M059J (cell line): ENCODE measurements around the gene ZNF195. TPM values are rescaled to one million over a fixed set of nuclear protein-coding genes. Genes with fewer than 3 reads are reported as not detected.
"Not testable (repeated sequence)": the region's sequence is repeated elsewhere in the genome, so short reads cannot be mapped to it uniquely, and the experiment has no call there.

Experiments
- DNase-seq: peaks from one replicate; pipeline ENCODE4 v3.0.0-alpha.2; 2012; ENCODE audit warnings: low read depth
- total RNA-seq: library from RNA; depleted of rRNA; stranded (reverse); fragments of >200 nt; shearing (Covaris generic); gene quantifications from 2 replicates; pipeline ENCODE4 v1.2.3, GENCODE V29; 2014; rRNA removed

ZNF195 gene
- total RNA-seq, 1 experiment from 2014 or later: 16.5 TPM

GRCh38 chr11:3347127-3347526 is 31.8 kb downstream of the ZNF195 start:
- no peak for DNase-seq

GRCh38 chr11:3346587-3346986 is 32.4 kb downstream of the ZNF195 start:
- DNase-seq: no peak

- DNase-seq: no peak
These were observed 33.2 kb downstream of the ZNF195 start for GRCh38 chr11:3345736-3346135.

GRCh38 chr11:3344327-3345174 is 34.4 kb downstream of the ZNF195 start:
- no peak for DNase-seq

- DNase-seq: no peak
These were observed 36.2 kb downstream of the ZNF195 start for GRCh38 chr11:3342709-3343108.

GRCh38 chr11:3341298-3341697 is 37.6 kb downstream of the ZNF195 start:
- DNase-seq: peak; percentile 20

GRCh38 chr11:3340025-3340424 is 38.9 kb downstream of the ZNF195 start:
- peak; percentile 80 for DNase-seq

- no peak for DNase-seq
These were observed 39.7 kb downstream of the ZNF195 start for GRCh38 chr11:3339340-3339624.

- DNase-seq: no peak
These were observed 40.2 kb downstream of the ZNF195 start for GRCh38 chr11:3338569-3339339.

GRCh38 chr11:3336420-3336819 is 42.5 kb downstream of the ZNF195 start:
- DNase-seq: not testable (repeated sequence)

GRCh38 chr11:3333157-3333556 is 45.8 kb downstream of the ZNF195 start:
- not testable (repeated sequence) for DNase-seq

GRCh38 chr11:3331078-3331477 is 47.9 kb downstream of the ZNF195 start:
- DNase-seq: not testable (repeated sequence)

- not testable (repeated sequence) for DNase-seq
These were observed 48.9 kb downstream of the ZNF195 start for GRCh38 chr11:3330064-3330463.

GRCh38 chr11:3328503-3328902 is 50.4 kb downstream of the ZNF195 start:
- DNase-seq: not testable (repeated sequence)

- not testable (repeated sequence) for DNase-seq
These were observed 52.5 kb downstream of the ZNF195 start for GRCh38 chr11:3326450-3326849.

GRCh38 chr11:3324724-3325123 is 54.2 kb downstream of the ZNF195 start:
- not testable (repeated sequence) for DNase-seq

Other genes starting within 250 kb of the ZNF195 start
- 3.6 and 5.0 TPM in 2 replicates for gene OSBPL5, start 213.8 kb downstream of the ZNF195 start, total RNA-seq
- gene MRGPRG, start 160.3 kb downstream of the ZNF195 start, total RNA-seq: not detected in 2 replicates
- gene MRGPRE, start 146.7 kb downstream of the ZNF195 start, total RNA-seq: not detected in 2 replicates